RWPE2 (cell line): ENCODE measurements around the gene ITPKB.

ENCODE experiments used
- ATAC-seq: fragments of 200-7000 bp; cut with Tn5 transposase; 3 replicates; pipeline ENCODE4 v1.9.1; 2021; ENCODE audit warnings: low read depth
- DNase-seq: peaks from one replicate; pipeline ENCODE4 v3.0.0-alpha.2; 2020; ENCODE audit warnings: low spot score
- H3K27ac ChIP-seq: fragments of 450-650 bp; 2 replicates; pipeline ENCODE4 v1.5.1; 2017; ENCODE audit warnings: mild to moderate bottlenecking; ENCODE audit not compliant: poor library complexity, severe bottlenecking
- H3K27me3 ChIP-seq: fragments of 250-450 bp; sonication (Bioruptor Pico); 2 replicates; pipeline ENCODE4 v1.5.1; 2021; ENCODE audit warnings: mild to moderate bottlenecking, moderate library complexity; ENCODE audit not compliant: insufficient read depth, poor library complexity, severe bottlenecking
- H3K36me3 ChIP-seq: fragments of 250-450 bp; sonication (Bioruptor Pico); 2 replicates; pipeline ENCODE4 v1.5.1; 2020; ENCODE audit warnings: low read depth, mild to moderate bottlenecking, moderate library complexity
- H3K4me1 ChIP-seq: fragments of 250-450 bp; sonication (Bioruptor Pico); 2 replicates; pipeline ENCODE4 v1.5.1; 2021; ENCODE audit warnings: mild to moderate bottlenecking, moderate library complexity; ENCODE audit not compliant: insufficient read depth, poor library complexity, severe bottlenecking
- H3K4me3 ChIP-seq: fragments of 250-450 bp; sonication (Bioruptor Pico); 2 replicates; pipeline ENCODE4 v1.5.1; 2021; ENCODE audit warnings: mild to moderate bottlenecking, moderate library complexity; ENCODE audit not compliant: severe bottlenecking
- H3K9me3 ChIP-seq: fragments of 250-450 bp; sonication (Bioruptor Pico); 2 replicates; pipeline ENCODE4 v1.5.1; 2021; ENCODE audit warnings: mild to moderate bottlenecking, moderate library complexity; ENCODE audit not compliant: severe bottlenecking
- TF ChIP-seq, protein P1 (sequence below): fragments of 450-650 bp; IDR thresholded peaks from one replicate; pipeline ENCODE4 v1.5.1; 2017; ENCODE audit warnings: mild to moderate bottlenecking, moderate library complexity; ENCODE audit not compliant: poor library complexity, severe bottlenecking

Gene ITPKB

DNA sequence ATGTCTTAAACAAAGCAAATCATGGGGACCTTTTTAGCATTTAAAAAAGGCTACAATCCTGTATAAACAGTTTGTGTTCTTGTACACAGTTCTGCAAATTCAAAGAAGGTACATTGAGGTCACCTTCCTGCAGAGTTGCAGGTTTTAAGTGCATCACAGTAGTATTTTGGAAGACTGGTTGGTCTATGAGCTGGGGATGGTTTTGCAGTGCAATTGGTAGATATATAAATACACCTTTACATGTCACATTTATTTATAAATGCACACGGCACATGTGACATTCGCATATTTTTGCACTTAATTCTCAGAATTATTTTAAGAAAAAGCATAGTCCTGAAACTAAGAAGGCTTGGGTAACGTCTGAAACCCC lies 599 bp upstream of the ITPKB start:
- TF ChIP-seq, protein P1, sequence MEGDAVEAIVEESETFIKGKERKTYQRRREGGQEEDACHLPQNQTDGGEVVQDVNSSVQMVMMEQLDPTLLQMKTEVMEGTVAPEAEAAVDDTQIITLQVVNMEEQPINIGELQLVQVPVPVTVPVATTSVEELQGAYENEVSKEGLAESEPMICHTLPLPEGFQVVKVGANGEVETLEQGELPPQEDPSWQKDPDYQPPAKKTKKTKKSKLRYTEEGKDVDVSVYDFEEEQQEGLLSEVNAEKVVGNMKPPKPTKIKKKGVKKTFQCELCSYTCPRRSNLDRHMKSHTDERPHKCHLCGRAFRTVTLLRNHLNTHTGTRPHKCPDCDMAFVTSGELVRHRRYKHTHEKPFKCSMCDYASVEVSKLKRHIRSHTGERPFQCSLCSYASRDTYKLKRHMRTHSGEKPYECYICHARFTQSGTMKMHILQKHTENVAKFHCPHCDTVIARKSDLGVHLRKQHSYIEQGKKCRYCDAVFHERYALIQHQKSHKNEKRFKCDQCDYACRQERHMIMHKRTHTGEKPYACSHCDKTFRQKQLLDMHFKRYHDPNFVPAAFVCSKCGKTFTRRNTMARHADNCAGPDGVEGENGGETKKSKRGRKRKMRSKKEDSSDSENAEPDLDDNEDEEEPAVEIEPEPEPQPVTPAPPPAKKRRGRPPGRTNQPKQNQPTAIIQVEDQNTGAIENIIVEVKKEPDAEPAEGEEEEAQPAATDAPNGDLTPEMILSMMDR = no peak
- Histone ChIP-seq H3K36me3 (no peaks in the 10 kb centered on the region), H3K27ac (no peak overlapping the region), H3K4me3 (no peak overlapping the region), H3K27me3 (no peaks in the 10 kb centered on the region), H3K4me1 (no peaks in the 10 kb centered on the region), H3K9me3 (no peaks in the 10 kb centered on the region)
- ATAC-seq (no peak), DNase-seq (no peak)

DNA sequence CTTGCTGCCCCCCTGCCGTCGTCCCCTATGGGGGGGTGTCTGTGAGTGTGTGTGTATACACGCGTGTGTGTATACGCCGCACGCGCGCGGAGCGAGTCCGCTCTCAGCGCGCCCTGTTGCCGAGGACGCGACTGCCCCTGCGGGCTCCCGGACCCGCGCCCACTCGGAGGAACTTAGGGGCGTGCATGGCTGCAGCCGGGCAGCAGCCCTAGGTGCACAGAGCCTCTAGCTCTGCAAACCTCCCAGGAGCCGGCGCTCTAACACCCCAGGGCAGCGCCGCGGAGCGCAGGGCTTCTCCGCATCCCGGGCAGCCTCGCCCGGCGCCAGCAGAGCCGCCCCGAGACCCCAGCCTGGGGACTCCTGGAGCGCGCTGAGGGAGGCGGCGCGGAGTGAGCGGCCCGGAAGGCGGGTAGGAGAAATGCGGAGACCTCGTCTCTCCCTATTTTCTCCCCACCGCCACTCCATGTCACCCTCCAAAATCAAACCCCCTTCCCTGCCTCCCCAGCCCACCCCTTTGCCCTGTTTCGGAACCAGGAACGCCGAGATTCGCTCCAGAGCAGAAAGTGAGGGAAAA lies 574 bp downstream of the ITPKB start:
- H3K27ac ChIP-seq = peak overlapping the region; percentile 31
- TF ChIP-seq, protein P1 = no peak
- no peaks in the 10 kb centered on the region for H3K9me3 ChIP-seq
- H3K36me3 ChIP-seq = no peaks in the 10 kb centered on the region
- no peaks in the 10 kb centered on the region for H3K27me3 ChIP-seq
- DNase-seq (no peak), ATAC-seq (peak; percentile 61)
- no peaks in the 10 kb centered on the region for H3K4me1 ChIP-seq
- peak overlapping the region; percentile 46 for H3K4me3 ChIP-seq

DNA sequence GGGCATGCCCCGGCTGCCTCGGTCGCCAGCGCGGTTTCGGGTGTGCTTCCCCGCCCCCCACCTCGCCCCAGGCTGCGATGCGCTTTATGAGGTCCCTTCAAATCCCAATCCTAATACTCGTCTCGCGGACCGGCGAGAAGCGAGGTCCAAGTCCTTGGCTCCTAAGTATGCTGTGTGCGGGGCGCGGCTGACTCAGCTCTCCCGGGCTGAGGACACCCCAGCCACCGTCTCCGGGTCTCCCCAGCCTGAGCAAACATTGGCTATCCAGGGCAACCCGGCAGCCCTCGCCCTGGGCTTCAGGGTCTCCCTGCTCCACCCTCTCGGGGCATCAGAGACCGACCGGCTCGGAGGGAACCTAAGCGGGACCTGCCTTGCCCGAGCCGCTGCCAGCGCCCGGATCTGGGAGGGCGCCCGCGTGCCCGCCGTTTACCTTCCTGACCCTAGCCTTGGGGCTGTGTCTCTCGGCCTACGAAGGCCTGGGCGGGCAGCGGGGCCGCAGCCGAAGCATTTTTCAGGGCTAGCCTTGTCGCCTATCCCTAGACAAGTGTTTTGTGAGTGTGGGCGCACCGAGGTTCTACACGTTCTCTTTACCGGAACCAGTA lies 1.2 kb downstream of the ITPKB start:
- DNase-seq (no peak), ATAC-seq (peak; percentile 65)
- Histone ChIP-seq H3K9me3 (no peaks in the 10 kb centered on the region), H3K27ac (no peak overlapping the region), H3K4me1 (no peaks in the 10 kb centered on the region), H3K4me3 (peak overlapping the region; percentile 46), H3K36me3 (no peaks in the 10 kb centered on the region), H3K27me3 (no peaks in the 10 kb centered on the region)
- TF ChIP-seq, protein P1 = no peak

DNA sequence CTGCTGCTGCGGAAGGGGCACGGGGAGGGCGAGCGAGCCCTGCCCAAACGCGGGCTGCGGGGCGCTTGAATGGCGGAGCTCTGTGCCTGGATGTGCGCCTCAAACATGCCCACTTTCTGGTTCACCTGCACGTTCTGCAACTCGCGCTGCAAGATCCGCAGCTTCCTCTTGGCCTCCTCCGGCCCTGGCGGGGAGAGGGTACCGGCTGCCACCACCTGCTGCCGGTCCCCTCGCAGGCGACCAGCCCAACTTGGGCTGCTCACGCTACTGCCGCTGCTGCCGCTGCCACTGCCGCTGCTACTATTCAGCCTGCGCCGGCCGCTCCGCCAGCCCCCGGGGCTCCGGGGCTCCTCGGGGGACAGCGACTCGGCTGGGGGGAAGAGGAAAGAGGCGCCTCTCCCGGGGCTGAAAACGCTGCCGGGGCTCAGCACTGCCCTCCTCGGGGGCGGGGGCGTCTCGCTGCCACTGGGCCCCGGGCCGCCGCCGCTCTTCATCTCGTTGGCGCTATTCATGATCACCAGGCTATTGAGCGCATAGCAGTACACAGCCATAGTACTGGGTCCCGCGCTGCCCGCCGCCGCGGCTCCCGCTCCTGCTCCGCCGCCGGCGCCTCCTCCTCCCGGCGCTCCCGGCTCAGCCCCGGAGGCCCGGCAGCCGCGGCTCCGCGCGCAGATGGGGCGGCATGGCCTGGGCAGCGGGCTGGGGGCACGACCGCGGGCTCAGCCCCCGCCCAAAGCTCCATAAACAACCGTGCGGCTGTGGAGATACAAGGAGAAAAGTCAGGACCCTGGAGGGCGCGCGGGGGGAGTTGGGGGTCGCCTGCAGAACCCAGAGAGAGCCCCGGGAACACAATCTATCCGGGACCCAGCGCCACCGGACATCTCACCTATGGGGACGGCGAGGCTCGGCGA lies 1.9 kb downstream of the ITPKB start:
- TF ChIP-seq, protein P1 = no peak
- H3K36me3 ChIP-seq = no peaks in the 10 kb centered on the region
- H3K9me3 ChIP-seq = no peaks in the 10 kb centered on the region
- H3K27ac ChIP-seq = no peak overlapping the region
- no peaks in the 10 kb centered on the region for H3K27me3 ChIP-seq
- H3K4me3 ChIP-seq = peak overlapping the region; percentile 46
- DNase-seq (no peak), ATAC-seq (peak; percentile 55; the same call in 2 of the 3 replicates)
- H3K4me1 ChIP-seq = no peaks in the 10 kb centered on the region
